Stimulated activated naive CD8-positive, alpha-beta T cell treated with anti-CD3 and anti-CD28 coated beads, Interleukin-15, Interleukin-2, amounts not matched to agents 100 ng/mL and 50 ng/mL, for 24 hours (primary cell): Measurements from ENCODE around the gene RIMS3.
"Not testable (repeated sequence)": the region's sequence is repeated elsewhere in the genome, so short reads cannot be mapped to it uniquely, and the experiment has no call there.

Source experiments
- H3K27ac Mint-ChIP-seq: one replicate; pipeline ENCODE4 v1.8.0; 2021; ENCODE audit warnings: mild to moderate bottlenecking, mixed read lengths
- H3K27me3 Mint-ChIP-seq: one replicate; pipeline ENCODE4 v1.8.0; 2021; ENCODE audit warnings: mixed read lengths
- H3K36me3 Mint-ChIP-seq: one replicate; pipeline ENCODE4 v1.8.0; 2021; ENCODE audit warnings: low read depth, mixed read lengths
- H3K4me1 Mint-ChIP-seq: one replicate; pipeline ENCODE4 v1.8.0; 2021; ENCODE audit warnings: low read depth, mixed read lengths
- H3K4me3 Mint-ChIP-seq: one replicate; pipeline ENCODE4 v1.8.0; 2021; ENCODE audit warnings: mild to moderate bottlenecking, mixed read lengths
- H3K9me3 Mint-ChIP-seq: one replicate; pipeline ENCODE4 v1.8.0; 2021; ENCODE audit warnings: mixed read lengths

The RIMS3 gene

GRCh38 chr1:40634901-40635655 lies 30.4 kb downstream of the RIMS3 start:
- Mint-ChIP-seq H3K27me3 (no peaks in the 10 kb centered on the region), H3K36me3 (no peaks in the 10 kb centered on the region), H3K4me3 (no peak overlapping the region), H3K9me3 (no peaks in the 10 kb centered on the region), H3K4me1 (peaks cover 28% of the 10 kb centered on the region), H3K27ac (no peak overlapping the region)

- H3K4me1 Mint-ChIP-seq: peaks cover 35% of the 10 kb centered on the region
- no peaks in the 10 kb centered on the region for H3K27me3 Mint-ChIP-seq
- H3K9me3 Mint-ChIP-seq: no peaks in the 10 kb centered on the region
- no peak overlapping the region for H3K27ac Mint-ChIP-seq
- no peak overlapping the region for H3K4me3 Mint-ChIP-seq
- no peaks in the 10 kb centered on the region for H3K36me3 Mint-ChIP-seq
These were observed 31.5 kb downstream of the RIMS3 start for GRCh38 chr1:40633931-40634376.

GRCh38 chr1:40633523-40633922 lies 32.0 kb downstream of the RIMS3 start:
- no peak overlapping the region for H3K27ac Mint-ChIP-seq
- H3K36me3 Mint-ChIP-seq: no peaks in the 10 kb centered on the region
- H3K4me3 Mint-ChIP-seq: no peak overlapping the region
- no peaks in the 10 kb centered on the region for H3K9me3 Mint-ChIP-seq
- H3K4me1 Mint-ChIP-seq: peaks cover 40% of the 10 kb centered on the region
- H3K27me3 Mint-ChIP-seq: no peaks in the 10 kb centered on the region

GRCh38 chr1:40630488-40631223 lies 34.8 kb downstream of the RIMS3 start:
- Mint-ChIP-seq H3K36me3 (no peaks in the 10 kb centered on the region), H3K27ac (no peak overlapping the region), H3K4me1 (peaks cover 36% of the 10 kb centered on the region), H3K27me3 (no peaks in the 10 kb centered on the region), H3K4me3 (no peak overlapping the region), H3K9me3 (no peaks in the 10 kb centered on the region)

GRCh38 chr1:40629546-40629945 lies 35.9 kb downstream of the RIMS3 start:
- not testable (repeated sequence) for H3K27me3 Mint-ChIP-seq, H3K9me3 Mint-ChIP-seq, H3K27ac Mint-ChIP-seq, H3K36me3 Mint-ChIP-seq, H3K4me3 Mint-ChIP-seq
- H3K4me1 Mint-ChIP-seq: peaks cover 27% of the 10 kb centered on the region

GRCh38 chr1:40628903-40629292 lies 36.6 kb downstream of the RIMS3 start:
- no peak overlapping the region for H3K4me3 Mint-ChIP-seq
- no peaks in the 10 kb centered on the region for H3K9me3 Mint-ChIP-seq
- H3K36me3 Mint-ChIP-seq: no peaks in the 10 kb centered on the region
- peak overlapping the region; percentile 6 for H3K27ac Mint-ChIP-seq
- H3K27me3 Mint-ChIP-seq: no peaks in the 10 kb centered on the region
- H3K4me1 Mint-ChIP-seq: peaks cover 27% of the 10 kb centered on the region

- no peaks in the 10 kb centered on the region for H3K27me3 Mint-ChIP-seq
- H3K36me3 Mint-ChIP-seq: no peaks in the 10 kb centered on the region
- peak overlapping the region; percentile 6 for H3K27ac Mint-ChIP-seq
- H3K4me1 Mint-ChIP-seq: peaks cover 21% of the 10 kb centered on the region
- H3K9me3 Mint-ChIP-seq: no peaks in the 10 kb centered on the region
- H3K4me3 Mint-ChIP-seq: no peak overlapping the region
These were observed 37.2 kb downstream of the RIMS3 start for GRCh38 chr1:40627987-40628902.

GRCh38 chr1:40626383-40626770 lies 39.1 kb downstream of the RIMS3 start:
- Mint-ChIP-seq H3K27ac (no peak overlapping the region), H3K4me1 (peaks cover 21% of the 10 kb centered on the region), H3K36me3 (no peaks in the 10 kb centered on the region), H3K4me3 (no peak overlapping the region), H3K27me3 (no peaks in the 10 kb centered on the region), H3K9me3 (no peaks in the 10 kb centered on the region)

GRCh38 chr1:40625476-40626382 lies 39.8 kb downstream of the RIMS3 start:
- Mint-ChIP-seq H3K4me3 (no peak overlapping the region), H3K36me3 (no peaks in the 10 kb centered on the region), H3K9me3 (no peaks in the 10 kb centered on the region), H3K27ac (no peak overlapping the region), H3K27me3 (no peaks in the 10 kb centered on the region), H3K4me1 (peaks cover 21% of the 10 kb centered on the region)

GRCh38 chr1:40625076-40625475 lies 40.4 kb downstream of the RIMS3 start:
- Mint-ChIP-seq H3K36me3 (no peaks in the 10 kb centered on the region), H3K4me1 (peaks cover 21% of the 10 kb centered on the region), H3K27ac (no peak overlapping the region), H3K4me3 (no peak overlapping the region), H3K27me3 (no peaks in the 10 kb centered on the region), H3K9me3 (no peaks in the 10 kb centered on the region)

GRCh38 chr1:40622936-40623629 lies 42.4 kb downstream of the RIMS3 start:
- Mint-ChIP-seq H3K9me3 (no peaks in the 10 kb centered on the region), H3K36me3 (no peaks in the 10 kb centered on the region), H3K4me3 (no peak overlapping the region), H3K27me3 (no peaks in the 10 kb centered on the region), H3K27ac (no peak overlapping the region), H3K4me1 (peaks cover 4% of the 10 kb centered on the region)

GRCh38 chr1:40621821-40622450 lies 43.5 kb downstream of the RIMS3 start:
- H3K36me3 Mint-ChIP-seq: no peaks in the 10 kb centered on the region
- H3K9me3 Mint-ChIP-seq: no peaks in the 10 kb centered on the region
- no peaks in the 10 kb centered on the region for H3K4me1 Mint-ChIP-seq
- H3K4me3 Mint-ChIP-seq: no peak overlapping the region
- no peaks in the 10 kb centered on the region for H3K27me3 Mint-ChIP-seq
- no peak overlapping the region for H3K27ac Mint-ChIP-seq

GRCh38 chr1:40620586-40621210 lies 44.8 kb downstream of the RIMS3 start:
- no peak overlapping the region for H3K27ac Mint-ChIP-seq
- no peaks in the 10 kb centered on the region for H3K9me3 Mint-ChIP-seq
- H3K4me1 Mint-ChIP-seq: no peaks in the 10 kb centered on the region
- no peaks in the 10 kb centered on the region for H3K36me3 Mint-ChIP-seq
- no peak overlapping the region for H3K4me3 Mint-ChIP-seq
- H3K27me3 Mint-ChIP-seq: no peaks in the 10 kb centered on the region
